Ovary (tissue), 9 donors: ENCODE results near the gene RIC8B. TPM values are rescaled to one million over a fixed set of nuclear protein-coding genes. Genes with fewer than 3 reads are reported as not detected.
A peak's percentile ranks its signal among the peaks of the same experiment; 100 is the strongest.

Source experiments
- DNase-seq, 5 donors: peaks; one replicate each; pipeline ENCODE4 v3.0.0-alpha.2; 2019 to 2020
- H3K27ac ChIP-seq, 2 donors: fragments of 200-600 bp; one replicate each; pipeline versions ENCODE4 v1.5.1 to v1.8.0; 2019 to 2022
- H3K27me3 ChIP-seq: fragments of 200-600 bp; one replicate; pipeline ENCODE4 v1.8.0; 2022
- H3K36me3 ChIP-seq: fragments of 200-600 bp; sonication (generic); one replicate; pipeline ENCODE4 v1.5.1; 2019
- H3K4me1 ChIP-seq: one replicate; pipeline ENCODE4 v1.8.1; 2013; ENCODE audit warnings: mild to moderate bottlenecking, moderate library complexity; ENCODE audit not compliant: insufficient read depth
- H3K4me3 ChIP-seq: fragments of 200-600 bp; sonication (generic); one replicate; pipeline ENCODE4 v1.5.1; 2017
- H3K9me3 ChIP-seq, 2 donors: fragments of 200-600 bp in 1 of 2; sonication (generic) in 1 of 2; one replicate each; pipeline versions ENCODE4 v1.5.1 to v1.8.1; 2013 to 2019; ENCODE audit warnings: mild to moderate bottlenecking in 1 of 2, moderate library complexity in 1 of 2
- EP300 ChIP-seq: sonication (generic); formaldehyde crosslinking; IDR thresholded peaks from one replicate; pipeline ENCODE4 v1.6.1; 2017; ENCODE audit warnings: antibody characterized with exemption
- POLR2A ChIP-seq: fragments of 450-650 bp; IDR thresholded peaks from one replicate; pipeline ENCODE4 v1.6.1; 2017; ENCODE audit warnings: antibody characterized with exemption, mild to moderate bottlenecking, moderate library complexity
- WGBS, 3 donors: extraction: QIAGEN DNeasy Blood & Tissue Kit in 1 of 3; methylation state at CpG; one replicate each; pipeline versions ENCODE4 v1.1.5 to v1.1.7; 2013 to 2017; 5-methylcytosine and 5-hydroxymethylcytosine counted together
- intact Hi-C, 4 donors: fragments of 100-400 bp; cut with DNase I; formaldehyde crosslinking; loops; one replicate each; pipeline versions ENCODE4 v1.11.0 to v1.15.1; 2022 to 2023
- polyA plus RNA-seq, 2 donors: library from polyadenylated mRNA; stranded (reverse); fragments of 200-250 nt in 1 of 2; fragments of 350-450 nt in 1 of 2; fragmentation: Illumina TruSeq in 1 of 2; extraction: RNeasy Lipid Tissue Mini Kit (QIAGEN cat#74804) in 1 of 2; gene quantifications; one replicate each; pipeline ENCODE4 v1.2.3, GENCODE V29; 2013 to 2014
- total RNA-seq, 7 donors: library from RNA; depleted of rRNA in 2 of 7; stranded (reverse); fragments of >200 nt in 2 of 7; fragmentation: NEBNext Ultra II Directional in 3 of 7; extraction: Animal tissue kit (Norgen Biotek cat#: 25700) in 3 of 7; gene quantifications; one replicate each; pipeline versions ENCODE4 v1.1.0 to v1.2.4, GENCODE V29; 2016 to 2023
- TF ChIP-seq, protein P1 (sequence below), 3 donors: fragments of 450-650 bp in 2 of 3; fragments of 200-600 bp in 1 of 3; IDR thresholded peaks; one replicate each; pipeline versions ENCODE4 v1.5.1 to v1.8.0; 2016 to 2022; ENCODE audit warnings: antibody characterized with exemption in 3 of 3, mild to moderate bottlenecking in 1 of 3
- donor health status: DM: no; HTN: no; CAD: no; lungs with moderate emphysema.
- donor health status: DM: no; HTN: no; CAD: no.
- donor health status: Bipolar disorder and iron deficiency.
- donor health status: DM: yes; HTN: yes; CAD: no.
- donor health status: DM: no; HTN: no; CAD: no.
- donor health status: DM: yes; HTN: yes; CAD: no.

The RIC8B gene
- total and polyA plus RNA-seq, 9 donors: 6.9 to 26.7 (median 16.3) TPM

DNA sequence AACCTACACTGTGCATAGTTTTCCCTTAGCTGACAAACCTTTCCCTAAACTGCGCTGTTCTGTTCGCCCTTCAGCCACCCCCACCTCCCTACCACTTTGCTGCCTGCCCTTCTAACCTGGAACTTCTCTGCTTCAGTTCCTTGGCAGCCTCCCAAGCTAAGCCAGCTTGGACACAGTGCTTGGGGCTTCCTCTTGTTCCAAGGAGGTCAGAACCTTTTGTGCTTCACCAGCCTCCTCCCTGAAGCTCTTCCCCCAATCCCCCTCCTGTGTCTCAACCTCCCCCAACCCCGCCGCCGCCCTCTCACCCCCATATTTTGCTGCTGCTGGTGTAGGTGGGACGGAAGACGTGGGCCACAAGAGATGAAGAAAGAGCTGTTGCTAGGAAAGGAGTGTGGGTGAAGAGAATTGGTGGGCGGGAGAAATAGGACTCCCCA is 8.1 kb upstream of the RIC8B start:
- 4 to 9% (median 4%) methylated on average over 8 of the region's 8 CpGs for WGBS, 3 donors
- TF ChIP-seq, protein P1, sequence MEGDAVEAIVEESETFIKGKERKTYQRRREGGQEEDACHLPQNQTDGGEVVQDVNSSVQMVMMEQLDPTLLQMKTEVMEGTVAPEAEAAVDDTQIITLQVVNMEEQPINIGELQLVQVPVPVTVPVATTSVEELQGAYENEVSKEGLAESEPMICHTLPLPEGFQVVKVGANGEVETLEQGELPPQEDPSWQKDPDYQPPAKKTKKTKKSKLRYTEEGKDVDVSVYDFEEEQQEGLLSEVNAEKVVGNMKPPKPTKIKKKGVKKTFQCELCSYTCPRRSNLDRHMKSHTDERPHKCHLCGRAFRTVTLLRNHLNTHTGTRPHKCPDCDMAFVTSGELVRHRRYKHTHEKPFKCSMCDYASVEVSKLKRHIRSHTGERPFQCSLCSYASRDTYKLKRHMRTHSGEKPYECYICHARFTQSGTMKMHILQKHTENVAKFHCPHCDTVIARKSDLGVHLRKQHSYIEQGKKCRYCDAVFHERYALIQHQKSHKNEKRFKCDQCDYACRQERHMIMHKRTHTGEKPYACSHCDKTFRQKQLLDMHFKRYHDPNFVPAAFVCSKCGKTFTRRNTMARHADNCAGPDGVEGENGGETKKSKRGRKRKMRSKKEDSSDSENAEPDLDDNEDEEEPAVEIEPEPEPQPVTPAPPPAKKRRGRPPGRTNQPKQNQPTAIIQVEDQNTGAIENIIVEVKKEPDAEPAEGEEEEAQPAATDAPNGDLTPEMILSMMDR (IDR thresholded peaks at IDR 0.05): no peak
- TF ChIP-seq EP300 (no peak), POLR2A (no peak)
- no peaks in the 10 kb centered on the region for H3K36me3 ChIP-seq
- no peaks in the 10 kb centered on the region for H3K27me3 ChIP-seq
- DNase-seq: peak; percentile 77 to 90 (median 79)
- no peak overlapping the region for H3K4me3 ChIP-seq
- H3K4me1 ChIP-seq: peaks cover 13% of the 10 kb centered on the region
- intact Hi-C loops: loop anchor here in 1 of 4 donors (10.0 kb wide), 1 partner anchor 352 kb away; no protein-coding TSS in a partner anchor
- peak overlapping the region in 1 of 2 donors; percentile 37 for H3K27ac ChIP-seq
- H3K9me3 ChIP-seq: no peaks in the 10 kb centered on the region

DNA sequence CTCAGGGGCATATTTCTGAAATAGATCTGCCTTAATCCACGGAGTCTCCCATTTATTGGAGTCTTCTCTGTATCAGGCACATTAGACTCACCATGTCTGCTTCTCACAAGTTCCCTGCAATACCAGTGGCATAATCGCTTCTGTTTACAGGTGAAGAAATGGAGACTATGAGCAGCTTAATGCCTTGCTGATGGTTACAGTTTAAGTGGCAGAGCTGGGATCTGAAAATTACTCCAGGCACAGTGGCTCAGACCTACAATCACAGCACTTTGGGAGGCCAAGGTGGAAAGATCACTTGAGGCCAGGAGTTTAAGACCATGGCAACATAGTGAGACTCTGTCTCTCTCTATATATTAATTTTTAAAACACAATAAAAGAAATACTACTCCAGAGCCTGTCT is 7.3 kb upstream of the RIC8B start:
- peaks cover 13% of the 10 kb centered on the region for H3K4me1 ChIP-seq
- no peak for DNase-seq
- no peak for TF ChIP-seq POLR2A
- TF ChIP-seq, protein P1 (IDR thresholded peaks at IDR 0.05): no peak
- TF ChIP-seq EP300: no peak
- no peaks in the 10 kb centered on the region for H3K9me3 ChIP-seq
- intact Hi-C loops: loop anchor here in 1 of 4 donors (10.0 kb wide), 1 partner anchor 352 kb away; no protein-coding TSS in a partner anchor
- H3K4me3 ChIP-seq: no peak overlapping the region
- H3K27me3 ChIP-seq: no peaks in the 10 kb centered on the region
- H3K27ac ChIP-seq: peak overlapping the region in 1 of 2 donors; percentile 37
- no peaks in the 10 kb centered on the region for H3K36me3 ChIP-seq
- WGBS, 3 donors: 33 to 46% (median 45%) methylated on average over 2 of the region's 2 CpGs

DNA sequence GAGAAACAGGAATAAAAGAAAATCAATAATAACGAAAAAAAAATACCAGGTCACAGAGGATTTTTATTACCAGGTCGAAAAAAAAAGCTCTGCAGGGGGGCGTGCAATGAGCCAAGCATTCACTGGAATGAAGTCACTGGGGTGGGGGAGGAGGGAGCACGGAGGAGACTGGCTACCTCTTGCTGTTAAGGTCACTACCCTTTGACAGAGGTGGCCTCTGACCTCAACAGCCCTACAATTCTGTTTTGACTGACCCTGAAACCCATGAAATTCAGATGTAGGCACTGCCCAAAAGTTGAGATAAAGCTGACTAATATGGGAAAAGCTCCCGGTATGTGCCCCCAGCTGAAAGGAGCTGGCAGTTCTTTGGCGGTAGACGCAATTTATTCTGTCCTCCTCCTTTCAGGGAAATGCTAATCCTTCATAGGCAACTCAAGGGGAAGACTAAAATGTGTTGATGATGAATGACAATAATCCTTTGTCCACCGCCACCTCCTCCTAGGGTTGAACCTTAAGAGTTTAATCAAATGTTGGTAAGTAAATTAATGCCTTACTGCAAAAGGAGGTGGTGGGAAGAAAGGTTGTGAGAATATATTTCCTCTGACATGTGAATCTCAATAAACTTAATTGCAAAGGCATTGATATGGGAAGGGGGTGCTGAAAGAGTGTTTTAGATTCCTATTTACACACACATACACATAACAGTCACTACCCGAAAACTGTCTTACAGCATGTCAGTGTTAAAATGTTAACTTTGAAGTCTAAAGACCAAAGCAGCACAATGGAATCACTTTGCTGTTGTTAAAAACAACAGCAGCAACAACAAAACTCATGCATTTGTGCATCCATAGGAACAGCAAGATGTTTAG is 6.3 kb upstream of the RIC8B start:
- Histone ChIP-seq H3K27ac (no peak overlapping the region), H3K4me1 (peaks cover 13% of the 10 kb centered on the region), H3K9me3 (no peaks in the 10 kb centered on the region), H3K27me3 (no peaks in the 10 kb centered on the region), H3K4me3 (no peak overlapping the region), H3K36me3 (no peaks in the 10 kb centered on the region)
- DNase-seq: peak in 2 of 5 donors; percentile 39 to 48
- intact Hi-C loops: loop anchor here in 1 of 4 donors (10.0 kb wide), 1 partner anchor 353 kb away; no protein-coding TSS in a partner anchor
- TF ChIP-seq, protein P1 (IDR thresholded peaks at IDR 0.05): no peak
- TF ChIP-seq POLR2A (no peak), EP300 (no peak)
- WGBS, 3 donors: 50 to 61% (median 52%) methylated on average over 9 of the region's 9 CpGs

DNA sequence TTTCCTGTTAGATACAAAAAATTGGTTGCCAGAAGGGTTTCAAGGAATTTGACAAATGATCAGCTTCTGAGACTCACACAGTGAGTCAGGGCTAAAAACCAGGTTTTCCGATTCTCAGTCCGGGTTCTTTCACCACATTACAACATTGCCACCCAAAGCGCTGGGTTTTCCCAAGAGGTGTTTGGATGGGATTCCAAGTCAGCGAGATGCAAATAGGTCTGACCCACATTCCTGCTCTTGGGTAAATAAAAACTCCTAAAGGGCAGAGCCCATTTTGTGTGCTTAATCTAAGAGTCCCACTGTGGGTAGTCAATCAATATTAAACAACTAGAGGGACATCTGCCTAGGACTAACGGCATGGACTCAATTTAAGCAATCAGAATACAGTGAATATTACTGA is 5.4 kb upstream of the RIC8B start:
- Histone ChIP-seq H3K27me3 (no peaks in the 10 kb centered on the region), H3K27ac (no peak overlapping the region), H3K36me3 (no peaks in the 10 kb centered on the region), H3K4me3 (no peak overlapping the region), H3K4me1 (peaks cover 13% of the 10 kb centered on the region), H3K9me3 (no peaks in the 10 kb centered on the region)
- TF ChIP-seq EP300 (no peak), POLR2A (no peak)
- TF ChIP-seq, protein P1 (IDR thresholded peaks at IDR 0.05): no peak
- intact Hi-C loops: loop anchor here in 1 of 4 donors (10.0 kb wide), 1 partner anchor 354 kb away; no protein-coding TSS in a partner anchor
- DNase-seq: no peak
- WGBS, 3 donors: 70 to 77% (median 73%) methylated on average over 5 of the region's 5 CpGs
